GM23338 (cell line): ENCODE data around the gene C10orf71. TPM values are rescaled to one million over a fixed set of nuclear protein-coding genes. Genes with fewer than 3 reads are reported as not detected.

Source experiments
- ATAC-seq: fragments of 200-7000 bp; cut with Tn5 transposase; 3 replicates; pipeline ENCODE4 v1.9.1; 2020
- DNase-seq: peaks from one replicate; pipeline ENCODE4 v3.0.0-alpha.2; 2015; ENCODE audit warnings: low spot score
- H2AFZ ChIP-seq: fragments of 200-600 bp; sonication (generic); 2 replicates; pipeline ENCODE4 v1.8.0; 2016; ENCODE audit warnings: antibody characterized with exemption, mild to moderate bottlenecking, moderate library complexity
- H3F3A ChIP-seq: fragments of 200-600 bp; sonication (generic); replicated peaks from 2 replicates; pipeline ENCODE4 v1.8.0; 2017; ENCODE audit warnings: antibody characterized with exemption, mixed run types, low read depth
- H3K27ac ChIP-seq: fragments of 200-600 bp; sonication (generic); 2 replicates; pipeline ENCODE4 v1.6.1; 2016; ENCODE audit warnings: low read depth
- H3K27me3 ChIP-seq: fragments of 200-600 bp; sonication (generic); 2 replicates; pipeline ENCODE4 v1.8.0; 2016; ENCODE audit warnings: mild to moderate bottlenecking, mixed run types, moderate library complexity; ENCODE audit not compliant: insufficient read depth
- H3K36me3 ChIP-seq: fragments of 200-600 bp; sonication (generic); 2 replicates; pipeline ENCODE4 v1.8.0; 2016; ENCODE audit warnings: mild to moderate bottlenecking; ENCODE audit not compliant: insufficient read depth
- H3K4me1 ChIP-seq: fragments of 200-600 bp; sonication (generic); 2 replicates; pipeline ENCODE4 v1.8.0; 2016; ENCODE audit warnings: mild to moderate bottlenecking, moderate library complexity; ENCODE audit not compliant: insufficient read depth
- H3K4me2 ChIP-seq: fragments of 200-600 bp; sonication (generic); 2 replicates; pipeline ENCODE4 v1.7.1; 2017; ENCODE audit warnings: mixed run types
- H3K4me3 ChIP-seq: fragments of 200-600 bp; sonication (generic); 2 replicates; pipeline ENCODE4 v1.6.1; 2016; ENCODE audit warnings: mixed run types
- H3K79me2 ChIP-seq: fragments of 200-600 bp; sonication (generic); replicated peaks from 2 replicates; pipeline ENCODE4 v1.8.0; 2017; ENCODE audit warnings: mild to moderate bottlenecking; ENCODE audit not compliant: insufficient read depth
- H3K9me2 ChIP-seq: fragments of 200-600 bp; sonication (generic); 2 replicates; pipeline ENCODE4 v1.8.0; 2017; ENCODE audit not compliant: insufficient read depth
- H4K20me1 ChIP-seq: fragments of 200-600 bp; sonication (generic); replicated peaks from 2 replicates; pipeline ENCODE4 v1.8.0; 2017; ENCODE audit warnings: mild to moderate bottlenecking; ENCODE audit not compliant: insufficient read depth
- H3K27ac Mint-ChIP-seq: 2 replicates; pipeline ENCODE4 v1.8.0; 2020; ENCODE audit warnings: inconsistent platforms, mild to moderate bottlenecking, moderate library complexity, mixed read lengths
- H3K27me3 Mint-ChIP-seq: 3 replicates; pipeline ENCODE4 v1.8.0; 2022; ENCODE audit warnings: low read depth, mild to moderate bottlenecking, moderate library complexity, mixed read lengths, inconsistent platforms; ENCODE audit not compliant: insufficient read depth, poor library complexity
- H3K36me3 Mint-ChIP-seq: 3 replicates; pipeline ENCODE4 v1.8.0; 2021; ENCODE audit warnings: low read depth, mild to moderate bottlenecking, inconsistent platforms, moderate library complexity, mixed read lengths
- H3K4me1 Mint-ChIP-seq: 3 replicates; pipeline ENCODE4 v1.8.0; 2020; ENCODE audit warnings: mild to moderate bottlenecking, inconsistent platforms, mixed read lengths
- H3K4me3 Mint-ChIP-seq: 3 replicates; pipeline ENCODE4 v1.8.0; 2021; ENCODE audit warnings: moderate library complexity, mild to moderate bottlenecking, inconsistent platforms, mixed read lengths
- H3K9me3 Mint-ChIP-seq: 3 replicates; pipeline ENCODE4 v1.8.0; 2020; ENCODE audit warnings: moderate library complexity, mild to moderate bottlenecking, inconsistent platforms, mixed read lengths
- CREB1 ChIP-seq: fragments of 250-450 bp; sonication (Bioruptor Pico); IDR thresholded peaks from 2 replicates; pipeline ENCODE4 v1.5.0; 2020; ENCODE audit warnings: low read depth, mild to moderate bottlenecking, moderate library complexity
- CTCF ChIP-seq, 2 experiments: fragments of 200-600 bp in 1 of 2; sonication (generic) in 1 of 2; conservative IDR thresholded peaks; 2 replicates each; pipeline versions ENCODE4 v1.5.1 to v1.6.1; 2016 to 2017; ENCODE audit warnings: antibody characterized with exemption in 2 of 2, low read depth in 2 of 2, mild to moderate bottlenecking in 2 of 2, moderate library complexity in 1 of 2
- ETS1 ChIP-seq: IDR thresholded peaks from 2 replicates; pipeline ENCODE4 v1.6.1; 2016; ENCODE audit warnings: antibody characterized with exemption
- EZH2 ChIP-seq: fragments of 200-600 bp; sonication (generic); IDR thresholded peaks from one replicate; pipeline ENCODE4 v1.8.0; 2017; ENCODE audit warnings: antibody characterized with exemption, mild to moderate bottlenecking, low read depth; ENCODE audit not compliant: unreplicated experiment
- EZH2phosphoT487 ChIP-seq: fragments of 200-600 bp; sonication (generic); IDR thresholded peaks from one replicate; pipeline ENCODE4 v1.8.1; 2018; ENCODE audit warnings: antibody characterized with exemption; ENCODE audit not compliant: unreplicated experiment
- JUNB ChIP-seq: IDR thresholded peaks from one replicate; pipeline ENCODE4 v1.6.1; 2016; ENCODE audit warnings: antibody characterized with exemption; ENCODE audit not compliant: unreplicated experiment
- POLR2AphosphoS5 ChIP-seq: IDR thresholded peaks from 2 replicates; pipeline ENCODE4 v1.6.1; 2016; ENCODE audit warnings: antibody characterized with exemption, low read depth
- REST ChIP-seq: IDR thresholded peaks from one replicate; pipeline ENCODE4 v1.6.1; 2018; ENCODE audit warnings: antibody characterized with exemption; ENCODE audit not compliant: unreplicated experiment
- STAT1 ChIP-seq: IDR thresholded peaks from one replicate; pipeline ENCODE4 v1.6.1; 2016; ENCODE audit warnings: antibody characterized with exemption; ENCODE audit not compliant: unreplicated experiment
- ZNF114 ChIP-seq: fragments of 250-450 bp; sonication (Bioruptor Pico); IDR thresholded peaks from 2 replicates; pipeline ENCODE4 v1.5.0; 2020; ENCODE audit warnings: mild to moderate bottlenecking, moderate library complexity
- ZNF331 ChIP-seq: fragments of 250-450 bp; sonication (Bioruptor Pico); IDR thresholded peaks from 2 replicates; pipeline ENCODE4 v1.5.0; 2020; ENCODE audit warnings: low read depth, mild to moderate bottlenecking, moderate library complexity
- ZNF462 ChIP-seq: fragments of 250-450 bp; sonication (Bioruptor Pico); IDR thresholded peaks from 2 replicates; pipeline ENCODE4 v1.5.0; 2020; ENCODE audit warnings: mild to moderate bottlenecking, moderate library complexity
- polyA plus RNA-seq: library from polyadenylated mRNA; unstranded; fragments of >200 nt; fragmentation: Nextera tagmentation; extraction: Ambion mirVana; gene quantifications from 2 replicates; pipeline ENCODE4 v1.2.1, GENCODE V29; 2016
- total RNA-seq: library from RNA; depleted of rRNA; stranded (reverse); fragments of >200 nt; shearing (Covaris generic); gene quantifications from 2 replicates; pipeline ENCODE4 v1.2.3, GENCODE V29; 2014

Gene C10orf71
- total and polyA plus RNA-seq, 2 experiments from 2014 or later: not detected

GRCh38 chr10:49304137-49304536 is 5.2 kb downstream of the C10orf71 start (continued):
- TF ChIP-seq REST (no peak), CTCF (conservative IDR thresholded peaks at IDR 0.05; ENCODE audit: low read depth in 2 of 2) (no peak), ZNF331 (no peak), CREB1 (CRISPR knock-in tag) (no peak), STAT1 (no peak), POLR2AphosphoS5 (no peak), EZH2phosphoT487 (no peak), EZH2 (no peak), JUNB (no peak)

GRCh38 chr10:49307921-49308320 is 9.0 kb downstream of the C10orf71 start:
- H3K36me3 Mint-ChIP-seq: no peaks in the 10 kb centered on the region
- H3K9me2 ChIP-seq: peaks cover 4% of the 10 kb centered on the region; the same call in 1 of the 2 replicates
- H3F3A ChIP-seq: no peaks in the 10 kb centered on the region
- ATAC-seq (no peak), DNase-seq (no peak)
- H3K27ac Mint-ChIP-seq: no peak overlapping the region
- no peaks in the 10 kb centered on the region for H3K27me3 Mint-ChIP-seq
- no peaks in the 10 kb centered on the region for H3K9me3 Mint-ChIP-seq
- H3K4me1 Mint-ChIP-seq: no peaks in the 10 kb centered on the region
- H3K27me3 ChIP-seq: no peaks in the 10 kb centered on the region
- no peak overlapping the region for H3K4me3 Mint-ChIP-seq
- no peak overlapping the region for H3K4me3 ChIP-seq
- no peak overlapping the region for H2AFZ ChIP-seq
- H3K36me3 ChIP-seq: no peaks in the 10 kb centered on the region
- no peaks in the 10 kb centered on the region for H4K20me1 ChIP-seq
- no peak overlapping the region for H3K4me2 ChIP-seq
- no peak overlapping the region for H3K27ac ChIP-seq
- no peaks in the 10 kb centered on the region for H3K4me1 ChIP-seq
- H3K79me2 ChIP-seq: no peaks in the 10 kb centered on the region
- TF ChIP-seq STAT1 (no peak), JUNB (no peak), ZNF114 (CRISPR knock-in tag) (no peak), ETS1 (no peak), ZNF462 (CRISPR knock-in tag) (no peak), CREB1 (CRISPR knock-in tag) (no peak)
